Sigmoid colon (tissue), 4 donors: Measurements from ENCODE around the gene NRN1.

Source experiments
- CTCF ChIP-seq, 4 experiments: fragments of 450-650 bp in 3 of 4; fragments of 200-600 bp in 1 of 4; IDR thresholded peaks; one replicate each; pipeline ENCODE4 v1.5.1; 2016 to 2019; ENCODE audit warnings: antibody characterized with exemption in 4 of 4, mild to moderate bottlenecking in 3 of 4, moderate library complexity in 2 of 4
- POLR2AphosphoS5 ChIP-seq, 4 donors: sonication (generic); formaldehyde crosslinking; IDR thresholded peaks; one replicate each; pipeline ENCODE4 v1.6.1; 2017; ENCODE audit warnings: antibody characterized with exemption in 4 of 4

DNA sequence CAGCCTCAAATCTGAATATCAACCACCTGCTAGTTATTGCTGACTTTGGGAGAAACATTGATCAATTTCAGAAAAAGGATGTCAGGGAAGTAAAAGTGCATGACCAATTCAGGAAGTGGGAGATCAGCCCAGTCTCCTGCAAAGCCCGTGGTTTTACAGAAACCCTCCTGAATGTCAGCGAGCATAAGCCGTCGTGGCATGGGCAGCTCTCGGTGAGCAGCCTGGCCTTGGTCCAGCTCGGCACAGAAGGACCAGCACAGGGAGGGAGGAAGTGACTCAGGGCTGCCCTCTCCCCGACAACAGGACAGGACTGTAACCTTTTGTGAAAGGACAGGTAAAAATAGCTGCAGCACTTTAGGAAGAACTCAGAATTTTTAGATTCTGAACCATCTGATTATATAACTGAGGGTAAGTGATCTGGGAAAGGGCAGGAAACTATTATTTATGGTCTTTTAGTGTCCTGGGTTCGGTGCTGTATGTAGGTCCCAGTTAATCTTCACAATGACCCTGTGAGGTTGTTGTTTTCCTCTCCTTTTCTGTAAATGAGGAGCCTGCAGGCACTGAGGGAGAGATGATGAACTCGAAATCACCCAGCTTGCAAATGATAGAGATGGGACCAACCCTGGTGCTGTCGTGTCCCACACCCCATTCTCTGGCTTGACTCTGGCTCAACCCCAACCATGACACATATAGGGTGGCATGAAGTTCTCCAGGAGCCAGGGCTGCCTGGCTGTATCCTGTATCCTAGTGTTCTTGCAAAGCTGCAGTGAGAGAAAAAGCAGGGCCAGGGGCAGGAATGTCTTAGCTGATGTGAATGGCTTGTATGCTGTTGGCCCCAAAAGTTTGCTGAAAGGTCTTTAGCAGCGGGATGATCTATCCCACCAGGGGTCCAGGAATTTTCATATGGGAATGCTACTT is 37.6 kb downstream of the NRN1 start:
- no peak for TF ChIP-seq CTCF (IDR thresholded peaks at IDR 0.05)
- TF ChIP-seq POLR2AphosphoS5 (IDR thresholded peaks at IDR 0.05) = no peak
